ENCODE measurements around the gene FXYD2. TPM values are rescaled to one million over a fixed set of nuclear protein-coding genes. Genes with fewer than 3 reads are reported as not detected.

FXYD2 gene
- total and polyA plus RNA-seq, 9 of the 15 experiments (the other 6 are each of a cell fraction or from before 2014, with no cell fraction given), result not detected

GRCh38 chr11:117872420-117872961, 47.9 kb upstream of the FXYD2 start (continued):
- TF ChIP-seq ZNF12 (CRISPR knock-in tag; IDR thresholded peaks at IDR 0.05) (no peak), CEBPB (tag; IDR thresholded peaks at IDR 0.05) (no peak), ZNF217 (CRISPR knock-in tag; IDR thresholded peaks at IDR 0.05) (no peak), HBP1 (CRISPR knock-in tag; IDR thresholded peaks at IDR 0.05) (no peak)

- in situ Hi-C loops (cut with MboI) (no loop called here), intact Hi-C loops (cut with micrococcal nuclease) (no loop called here)
- H2AFZ ChIP-seq (ENCODE audit: low read depth, low read length), result no peak overlapping the region
- no peaks in the 10 kb centered on the region for H3K9me1 ChIP-seq (ENCODE audit: control insufficient read depth, insufficient read depth, low read length)
- H3K9me3 ChIP-seq (replicated peaks; ENCODE audit: control insufficient read depth, insufficient read depth, low read depth, low read length), result no peaks in the 10 kb centered on the region
- H3K27me3 ChIP-seq (ENCODE audit: control insufficient read depth in 2 of 2, insufficient read depth in 2 of 2, low read length in 2 of 2), result peaks cover 59 to 95% of the 10 kb centered on the region in 2 experiments
- no peak overlapping the region for H3K4me3 ChIP-seq
- BruUV-seq (replicated peaks), result no TSS peak
- no peak overlapping the region for H3K4me2 ChIP-seq (ENCODE audit: insufficient read depth, low read length)
- no peak for ATAC-seq
- CTCF ChIA-PET (ENCODE audit: low intra/inter-chr PET ratio), result no interaction called here
- H3K4me1 ChIP-seq (replicated peaks in 1 of 2; ENCODE audit: control insufficient read depth in 2 of 2, insufficient read depth in 2 of 2, low read length in 2 of 2), result peaks cover 0 to 10% of the 10 kb centered on the region in 2 experiments; a peak in 2 of 5 replicates
- TF ChIP-seq TBL1XR1 (IDR thresholded peaks at IDR 0.05; ENCODE audit: low read length in 2 of 2) (no peak), ZNF197 (CRISPR knock-in tag; IDR thresholded peaks at IDR 0.05; ENCODE audit: low read depth) (no peak), PHF21A (IDR thresholded peaks at IDR 0.05; ENCODE audit: borderline replicate concordance, low read depth) (no peak), ZNF232 (CRISPR knock-in tag; IDR thresholded peaks at IDR 0.05) (no peak), ETS2 (tag; IDR thresholded peaks at IDR 0.05; ENCODE audit: borderline replicate concordance, poor library complexity, severe bottlenecking) (no peak), FIP1L1 (IDR thresholded peaks at IDR 0.05; ENCODE audit: low read depth, low read length, poor library complexity, severe bottlenecking) (no peak), SRSF9 (IDR thresholded peaks at IDR 0.05; ENCODE audit: borderline replicate concordance, low read depth, low read length) (no peak), CBX8 (IDR thresholded peaks at IDR 0.05; ENCODE audit: borderline replicate concordance, extremely low read depth, low read depth, low read length, poor library complexity, severe bottlenecking) (no peak), ZZZ3 (IDR thresholded peaks at IDR 0.05) (no peak), NR1H2 (CRISPR knock-in tag; IDR thresholded peaks at IDR 0.05) (no peak)
- POLR2A ChIA-PET, result interaction anchor here (1.2 to 2.1 kb wide), 2 partner anchors 10 to 11 kb away, joined by 4 to 7 read pairs; no protein-coding TSS in a partner anchor
- peaks cover 13% of the 10 kb centered on the region for H4K20me1 ChIP-seq (replicated peaks; ENCODE audit: control insufficient read depth, insufficient read depth, low read length)
- no peak for FAIRE-seq
- H3K36me3 ChIP-seq (ENCODE audit: control insufficient read depth, insufficient read depth, low read length), result no peaks in the 10 kb centered on the region
- no peak for DNase-seq (ENCODE audit: extremely low read depth in 1 of 4, low spot score in 3 of 4)
- no peaks in the 10 kb centered on the region for H3K79me2 ChIP-seq (ENCODE audit: control insufficient read depth, insufficient read depth, low read length)
- H3K27ac ChIP-seq (ENCODE audit: extremely low read depth, low read depth, low read length), result no peak overlapping the region
- WGBS (ENCODE audit: insufficient coverage, low coverage, missing lambda C conversion rate), result 2% methylated on average over 5 of the region's 5 CpGs
- H3K9ac ChIP-seq (ENCODE audit: insufficient read depth in 1 of 2, low read depth in 2 of 2, low read length in 2 of 2), result no peak overlapping the region
Measured at GRCh38 chr11:117871784-117872183, 47.2 kb upstream of the FXYD2 start.
